NCI-H1105 treated with DMSO at 0.1 percent for 48 hours (cell line): ENCODE data around the gene REEP6.
"Not testable (repeated sequence)": the region's sequence is repeated elsewhere in the genome, so short reads cannot be mapped to it uniquely, and the experiment has no call there.

Experiments used
- DNase-seq: peaks from one replicate; lab custom pipeline; 2025; lab: John Stamatoyannopoulos, UW

REEP6 gene

GRCh38 chr19:1507763-1508506, 17.0 kb downstream of the REEP6 start:
- peak; percentile 89 for DNase-seq

DNA sequence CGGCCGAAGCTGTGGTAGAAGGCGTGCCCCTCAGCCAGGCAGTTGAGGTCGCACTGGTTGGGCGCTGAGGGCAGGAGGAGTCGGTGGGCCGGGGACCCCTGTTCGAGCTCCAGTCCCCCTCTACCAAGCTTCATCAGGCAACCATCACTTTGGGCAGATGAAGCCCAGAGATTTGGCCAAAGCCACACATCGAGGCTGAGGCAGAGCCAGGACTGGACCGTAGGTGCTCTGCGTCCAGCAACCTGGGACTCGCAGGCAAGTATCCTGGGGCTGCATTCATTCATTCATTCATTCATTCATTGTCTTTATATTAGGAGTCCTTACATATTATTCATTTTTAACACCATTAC, 17.5 kb downstream of the REEP6 start:
- no peak for DNase-seq

- no peak for DNase-seq
These were observed 18.8 kb downstream of the REEP6 start for GRCh38 chr19:1509602-1510441.

- no peak for DNase-seq
These were observed 19.4 kb downstream of the REEP6 start for GRCh38 chr19:1510442-1510806.

GRCh38 chr19:1510807-1511206, 19.8 kb downstream of the REEP6 start:
- DNase-seq: no peak

DNA sequence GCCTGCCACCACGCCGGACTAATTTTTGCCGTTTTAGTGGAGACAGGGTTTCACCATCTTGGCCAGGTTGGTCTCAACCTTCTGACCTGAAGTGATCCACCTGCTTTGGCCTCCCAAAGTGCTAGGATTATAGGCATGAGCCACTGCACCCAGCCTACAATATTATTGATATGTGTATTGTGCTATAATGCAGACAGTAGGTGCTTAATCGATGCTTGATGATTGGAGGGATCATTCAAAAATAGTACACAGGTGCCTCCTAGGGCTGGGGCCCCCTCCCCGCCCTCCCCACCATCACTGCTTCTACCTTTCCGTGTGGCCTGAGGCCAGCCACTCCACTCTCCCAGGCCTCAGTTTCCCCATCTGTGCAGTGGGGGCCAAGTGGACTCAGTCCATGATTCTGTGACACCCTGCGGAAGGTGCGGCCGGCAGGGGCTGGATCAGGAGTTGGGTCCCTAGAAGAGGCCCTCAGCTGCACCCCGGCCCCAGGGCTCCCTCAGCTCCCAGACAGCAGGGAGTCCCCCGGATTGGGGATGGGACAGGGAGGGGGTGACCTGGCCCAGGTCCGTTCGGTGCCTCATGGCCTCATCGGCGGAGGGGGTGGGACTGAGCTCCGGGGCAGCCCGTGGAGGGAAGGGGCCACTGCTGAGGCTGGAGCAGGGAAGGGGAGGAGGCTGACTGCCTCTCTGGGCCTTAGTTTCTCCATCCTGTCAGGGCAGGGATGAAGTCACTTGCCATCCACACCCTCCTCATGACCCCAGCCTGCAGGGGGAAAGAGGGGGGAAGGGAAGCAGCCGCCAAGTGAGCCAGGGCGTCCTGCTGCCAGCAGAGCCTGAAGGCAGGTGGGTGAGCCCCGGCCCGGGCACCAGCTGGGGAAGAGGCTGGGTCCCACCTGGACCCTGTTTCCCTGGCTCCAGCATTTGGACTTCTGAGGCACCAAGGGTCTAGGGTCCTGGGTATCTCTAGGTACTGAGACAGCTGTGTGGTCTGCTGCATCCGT, 20.6 kb downstream of the REEP6 start:
- DNase-seq: no peak

- DNase-seq: no peak
These were observed 21.9 kb downstream of the REEP6 start, which contains the start of gene ADAMTSL5 for GRCh38 chr19:1512671-1513498. Gene ADAMTSL5, minus strand, starts transcription at chr19:1513019. Its CDS starts 2,076 bp downstream, at chr19:1510943.

GRCh38 chr19:1513499-1514294, 22.7 kb downstream of the REEP6 start:
- no peak for DNase-seq

DNA sequence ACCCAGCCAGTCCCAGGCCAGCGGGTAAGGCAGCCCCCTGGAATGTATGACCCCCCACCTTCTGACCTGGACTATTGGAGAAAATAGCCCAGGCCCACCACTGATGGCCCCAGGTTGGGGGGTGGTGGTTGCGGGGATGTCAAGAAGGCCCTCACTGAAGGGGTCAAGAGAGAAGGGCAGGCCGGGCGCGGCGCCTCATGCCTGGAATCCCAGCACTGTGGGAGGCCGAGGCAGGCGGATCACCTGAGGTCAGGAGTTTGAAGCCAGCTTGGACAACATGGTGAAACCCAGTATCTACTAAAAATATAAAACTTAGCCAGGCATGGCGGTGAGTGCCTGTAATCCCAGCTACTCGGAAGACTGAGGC, 23.3 kb downstream of the REEP6 start:
- DNase-seq: no peak

- DNase-seq: no peak
These were observed 24.2 kb downstream of the REEP6 start for GRCh38 chr19:1514986-1515721.

GRCh38 chr19:1516395-1516753, 25.4 kb downstream of the REEP6 start:
- no peak for DNase-seq

DNA sequence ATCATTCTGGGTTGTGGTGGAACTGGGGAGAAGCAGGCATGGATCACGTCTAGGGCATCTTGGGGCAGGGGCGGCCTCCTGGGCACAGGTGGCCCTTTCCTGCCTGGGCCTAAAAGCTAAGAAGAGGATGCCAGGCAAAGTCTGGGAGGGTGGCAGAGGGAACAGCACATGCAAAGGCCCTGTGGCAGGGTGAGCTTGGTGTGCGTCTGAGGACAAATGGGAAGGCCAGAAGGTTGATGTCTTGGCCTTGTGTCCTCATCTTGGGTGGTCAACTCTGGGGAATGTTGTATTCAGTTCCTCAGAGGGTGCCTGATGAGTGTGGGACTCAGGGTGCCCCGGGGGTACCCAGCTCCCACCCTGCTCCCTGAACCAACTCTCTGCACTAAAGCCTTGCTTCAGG, 27.5 kb downstream of the REEP6 start:
- no peak for DNase-seq

- not testable (repeated sequence) for DNase-seq
These were observed 28.8 kb downstream of the REEP6 start for GRCh38 chr19:1519802-1520201.

DNA sequence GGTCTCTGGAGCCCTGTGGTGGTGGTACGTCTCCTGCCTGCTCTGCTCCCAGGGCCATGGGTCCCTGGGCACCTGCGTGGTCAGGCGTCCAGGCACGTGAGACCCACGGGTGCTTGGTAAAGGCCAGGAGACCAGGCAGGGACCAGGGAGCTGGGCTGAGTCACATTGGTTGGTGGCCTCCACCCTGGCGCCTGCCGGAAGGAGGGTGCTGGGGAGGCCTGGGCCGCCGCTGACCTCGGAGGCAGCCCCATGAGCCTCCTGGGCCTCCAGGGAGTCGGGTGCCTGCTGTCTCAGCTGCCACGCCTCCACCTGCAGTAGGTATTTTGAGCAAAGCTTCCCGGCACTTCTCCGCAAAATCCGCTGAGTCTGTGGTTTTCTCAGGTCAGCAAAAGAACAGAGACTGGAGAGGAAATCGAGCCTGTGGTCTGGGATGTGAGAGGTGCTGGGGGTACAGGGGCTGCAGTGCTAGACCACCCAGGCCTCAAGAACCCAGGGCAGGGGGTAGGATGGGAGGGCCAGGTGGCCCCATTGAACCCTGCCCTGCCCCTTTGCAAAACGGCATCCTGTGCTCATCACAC, 29.3 kb downstream of the REEP6 start:
- DNase-seq: no peak

GRCh38 chr19:1521636-1522035, 30.7 kb downstream of the REEP6 start:
- DNase-seq: no peak

- no peak for DNase-seq
These were observed 31.1 kb downstream of the REEP6 start for GRCh38 chr19:1522061-1522460.

DNA sequence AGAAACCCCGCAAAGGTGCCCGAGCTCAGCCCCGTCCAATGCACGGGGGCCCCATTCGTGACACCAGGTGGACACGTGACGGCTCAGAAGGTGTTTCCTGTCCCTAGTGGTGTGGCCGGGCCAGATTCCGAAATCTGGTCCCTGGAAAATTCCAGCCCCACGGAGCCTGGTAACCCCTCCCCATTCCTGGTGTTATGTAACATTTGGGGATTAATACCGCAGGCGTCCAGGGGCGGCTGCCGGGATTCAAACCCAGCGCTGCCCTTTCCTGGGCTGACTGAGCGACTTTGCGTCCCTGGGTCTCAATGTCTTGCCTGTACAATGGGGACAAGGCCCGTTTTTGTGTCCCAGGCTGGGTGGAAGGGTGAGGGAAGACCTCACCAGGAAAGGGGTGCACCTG, 31.9 kb downstream of the REEP6 start:
- DNase-seq: no peak

- no peak for DNase-seq
These were observed 32.7 kb downstream of the REEP6 start, which contains the start of gene PLK5 for GRCh38 chr19:1523412-1524286. Gene PLK5, plus strand, starts transcription at chr19:1524077. Its CDS starts 2,920 bp downstream, at chr19:1526997.
